H4 (cell line): Measurements from ENCODE around the gene ATOH7. TPM values are rescaled to one million over a fixed set of nuclear protein-coding genes. Genes with fewer than 3 reads are reported as not detected.
"Not testable (repeated sequence)": the region's sequence is repeated elsewhere in the genome, so short reads cannot be mapped to it uniquely, and the experiment has no call there.

Source experiments
- DNase-seq: peaks from one replicate; pipeline ENCODE4 v3.0.0-alpha.2; 2015; ENCODE audit warnings: low spot score
- total RNA-seq: library from RNA; depleted of rRNA; stranded (reverse); fragments of >200 nt; shearing (Covaris generic); gene quantifications from 2 replicates; pipeline ENCODE4 v1.2.3, GENCODE V29; 2014

The ATOH7 gene
- total RNA-seq, 1 experiment from 2014 or later, result 0.27 TPM

GRCh38 chr10:68237173-68237572 is 5.3 kb upstream of the ATOH7 start:
- DNase-seq, result no peak

GRCh38 chr10:68235581-68235980 is 3.7 kb upstream of the ATOH7 start:
- DNase-seq, result no peak

GRCh38 chr10:68235111-68235510 is 3.2 kb upstream of the ATOH7 start:
- no peak for DNase-seq

- no peak for DNase-seq
These were observed 1.1 kb upstream of the ATOH7 start for GRCh38 chr10:68233046-68233445.

GRCh38 chr10:68231106-68231816 is 652 bp downstream of the ATOH7 start:
- peak; percentile 41 for DNase-seq

- DNase-seq, result no peak
These were observed 1.6 kb downstream of the ATOH7 start for GRCh38 chr10:68230268-68230667.

- DNase-seq, result no peak
These were observed 7.1 kb downstream of the ATOH7 start for GRCh38 chr10:68224810-68225209.

GRCh38 chr10:68223535-68224165 is 8.3 kb downstream of the ATOH7 start:
- DNase-seq, result no peak

- no peak for DNase-seq
These were observed 9.5 kb downstream of the ATOH7 start for GRCh38 chr10:68222391-68222790.

GRCh38 chr10:68221196-68221595 is 10.7 kb downstream of the ATOH7 start:
- no peak for DNase-seq

GRCh38 chr10:68218786-68219185 is 13.1 kb downstream of the ATOH7 start:
- no peak for DNase-seq

GRCh38 chr10:68212721-68213352 is 19.1 kb downstream of the ATOH7 start:
- no peak for DNase-seq

GRCh38 chr10:68211669-68212068 is 20.2 kb downstream of the ATOH7 start:
- DNase-seq, result no peak

- DNase-seq, result peak; percentile 67
These were observed 23.4 kb downstream of the ATOH7 start for GRCh38 chr10:68208424-68209042.

GRCh38 chr10:68202960-68203353 is 29.0 kb downstream of the ATOH7 start:
- no peak for DNase-seq

- no peak for DNase-seq
These were observed 35.2 kb downstream of the ATOH7 start for GRCh38 chr10:68196701-68197100.

- DNase-seq, result not testable (repeated sequence)
These were observed 36.1 kb downstream of the ATOH7 start for GRCh38 chr10:68195776-68196175.

GRCh38 chr10:68194290-68194689 is 37.6 kb downstream of the ATOH7 start:
- DNase-seq, result no peak

- no peak for DNase-seq
These were observed 39.8 kb downstream of the ATOH7 start for GRCh38 chr10:68192113-68192512.

- no peak for DNase-seq
These were observed 43.1 kb downstream of the ATOH7 start for GRCh38 chr10:68188835-68189234.

- no peak for DNase-seq
These were observed 46.8 kb downstream of the ATOH7 start for GRCh38 chr10:68185085-68185484.

- no peak for DNase-seq
These were observed 47.4 kb downstream of the ATOH7 start for GRCh38 chr10:68184546-68184945.
